SK-N-SH (cell line): ENCODE data around the gene TRPM7. TPM values are rescaled to one million over a fixed set of nuclear protein-coding genes. Genes with fewer than 3 reads are reported as not detected.

Experiments used
- CTCF ChIA-PET: fragments of 300-600, 350-600 bp; formaldehyde crosslinking; extraction: SDS; loops from one replicate; lab custom pipeline; 2021; lab: Yijun Ruan, JAX
- POLR2A ChIA-PET: fragments of 350-600 bp; sonication (Branson Sonifier 250); formaldehyde crosslinking; extraction: SDS; loops from one replicate; lab custom pipeline; 2020; ENCODE audit warnings: antibody characterized with exemption, inconsistent platforms; lab: Yijun Ruan, JAX
- DNase-seq: peaks from one replicate; pipeline ENCODE4 v3.0.0; 2012
- H2AFZ ChIP-seq: fragments of 200-600 bp; sonication (generic); 2 replicates; pipeline ENCODE4 v1.8.1; 2016; ENCODE audit warnings: antibody characterized with exemption, mild to moderate bottlenecking, low read depth
- H3F3A ChIP-seq: fragments of 200-600 bp; sonication (generic); replicated peaks from 2 replicates; pipeline ENCODE3; 2016; ENCODE audit warnings: antibody characterized with exemption, mild to moderate bottlenecking; ENCODE audit not compliant: insufficient read depth
- H3K27ac ChIP-seq, 2 experiments: fragments of 200-500 bp in 1 of 2; fragments of 200-600 bp in 1 of 2; sonication (Bioruptor generic) in 1 of 2; sonication (generic), shearing (Covaris generic) in 1 of 2; 2 replicates each; pipeline versions ENCODE4 v1.5.1 to v1.6.1; 2014 to 2016; ENCODE audit warnings: low read depth in 2 of 2, inconsistent platforms in 1 of 2, low read length in 1 of 2, mild to moderate bottlenecking in 1 of 2, mixed read lengths in 1 of 2
- H3K27me3 ChIP-seq: fragments of 200-600 bp; sonication (generic), shearing (Covaris generic); 2 replicates; pipeline ENCODE4 v1.6.1; 2016; ENCODE audit warnings: mixed run types; ENCODE audit not compliant: insufficient read depth
- H3K36me3 ChIP-seq, 2 experiments: fragments of 200-500 bp in 1 of 2; fragments of 200-600 bp in 1 of 2; sonication (Bioruptor generic) in 1 of 2; sonication (generic) in 1 of 2; replicated peaks in 1 of 2; 2 replicates each; pipeline versions ENCODE3 to v1.5.1; 2014 to 2016; ENCODE audit warnings: low read length in 1 of 2, mild to moderate bottlenecking in 1 of 2; ENCODE audit not compliant: insufficient read depth in 2 of 2, control insufficient read depth in 1 of 2
- H3K4me1 ChIP-seq, 2 experiments: fragments of 200-500 bp in 1 of 2; fragments of 200-600 bp in 1 of 2; sonication (Bioruptor generic) in 1 of 2; sonication (generic), shearing (Covaris generic) in 1 of 2; 2 replicates each; pipeline versions ENCODE4 v1.5.1 to v1.6.1; 2014 to 2016; ENCODE audit warnings: low read depth in 1 of 2, low read length in 1 of 2, mixed run types in 1 of 2; ENCODE audit not compliant: insufficient read depth in 2 of 2, control insufficient read depth in 1 of 2
- H3K4me2 ChIP-seq: fragments of 200-600 bp; sonication (generic), shearing (Covaris generic); 2 replicates; pipeline ENCODE4 v1.6.1; 2017; ENCODE audit warnings: mixed run types
- H3K4me3 ChIP-seq, 2 experiments: fragments of 200-500 bp in 1 of 2; fragments of 200-600 bp in 1 of 2; sonication (Bioruptor generic) in 1 of 2; sonication (generic), shearing (Covaris generic) in 1 of 2; 2 replicates each; pipeline versions ENCODE4 v1.5.1 to v1.8.1; 2014 to 2016; ENCODE audit warnings: low read depth in 2 of 2, inconsistent platforms in 1 of 2, low read length in 1 of 2, mild to moderate bottlenecking in 1 of 2, mixed read lengths in 1 of 2, moderate library complexity in 1 of 2
- H3K79me2 ChIP-seq: fragments of 200-600 bp; sonication (generic); 2 replicates; pipeline ENCODE4 v1.8.1; 2017; ENCODE audit warnings: mild to moderate bottlenecking; ENCODE audit not compliant: insufficient read depth
- H3K9ac ChIP-seq: fragments of 200-600 bp; sonication (generic); 2 replicates; pipeline ENCODE4 v1.6.1; 2017; ENCODE audit warnings: mixed run types
- H3K9me2 ChIP-seq: fragments of 200-600 bp; sonication (generic); 2 replicates; pipeline ENCODE4 v1.6.1; 2017; ENCODE audit warnings: mixed run types
- H3K9me3 ChIP-seq: fragments of 200-600 bp; sonication (generic); 2 replicates; pipeline ENCODE4 v1.6.1; 2017; ENCODE audit warnings: mixed run types, mild to moderate bottlenecking, moderate library complexity
- H4K20me1 ChIP-seq: fragments of 200-600 bp; sonication (generic); 2 replicates; pipeline ENCODE4 v1.6.1; 2017; ENCODE audit warnings: mild to moderate bottlenecking, mixed run types; ENCODE audit not compliant: insufficient read depth
- FOXJ3 ChIP-seq: sonication (generic); formaldehyde crosslinking; IDR thresholded peaks from 2 replicates; pipeline ENCODE4 v1.5.1; 2020; ENCODE audit warnings: mild to moderate bottlenecking, missing genetic modification reagents
- GABPA ChIP-seq: IDR thresholded peaks from 2 replicates; pipeline ENCODE4 v1.4.0; 2012; ENCODE audit warnings: low read depth, mild to moderate bottlenecking
- RAD21 ChIP-seq: IDR thresholded peaks from 2 replicates; pipeline ENCODE4 v1.6.1; 2012; ENCODE audit warnings: mild to moderate bottlenecking, low read length
- polyA plus RNA-seq, 3 experiments: library from polyadenylated mRNA; depleted of rRNA; stranded (reverse); fragments of >200 nt; gene quantifications; 2 replicates each; pipeline ENCODE4 v1.2.3, GENCODE V29; 2012
- small RNA-seq, 7 experiments: library from RNA; depleted of rRNA; stranded (forward); fragments of <200 nt; gene quantifications; one replicate each; pipeline ENCODE3, GENCODE V24; 2012

TRPM7 gene
- polyA plus RNA-seq, 1 of the 3 experiments (the other 2 are of a cell fraction), result 5.1 TPM

DNA sequence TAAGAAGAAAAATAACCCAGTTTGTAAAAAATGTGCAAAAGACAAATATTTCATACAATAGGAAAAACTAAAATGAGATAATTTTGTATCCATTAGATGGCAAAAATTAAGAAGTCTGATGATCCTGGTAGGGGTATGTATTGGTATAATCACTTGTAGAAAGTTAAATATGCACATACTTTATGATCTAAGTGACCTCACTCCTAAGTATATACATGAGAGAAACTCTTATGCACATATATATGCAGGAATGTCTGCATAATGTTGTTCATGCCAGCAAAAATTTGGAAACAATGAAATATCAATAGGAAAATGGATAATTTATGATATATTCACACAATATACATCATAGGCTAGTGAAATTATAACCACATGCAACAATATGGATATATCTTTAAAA is 173.6 kb downstream of the TRPM7 start:
- no peaks in the 10 kb centered on the region for H3K27me3 ChIP-seq
- no peak overlapping the region for H3K9ac ChIP-seq
- H3K79me2 ChIP-seq, result no peaks in the 10 kb centered on the region
- H3K4me2 ChIP-seq, result no peak overlapping the region
- no peaks in the 10 kb centered on the region for H4K20me1 ChIP-seq
- DNase-seq, result no peak
- no peak overlapping the region for H3K4me3 ChIP-seq
- no peak overlapping the region for H3K27ac ChIP-seq
- H3K9me3 ChIP-seq, result no peaks in the 10 kb centered on the region
- H2AFZ ChIP-seq, result no peak overlapping the region
- H3K36me3 ChIP-seq, result no peaks in the 10 kb centered on the region
- POLR2A ChIA-PET, result no interaction called here
- no peaks in the 10 kb centered on the region for H3F3A ChIP-seq
- TF ChIP-seq FOXJ3 (no peak), RAD21 (no peak), GABPA (no peak)
- H3K9me2 ChIP-seq, result no peaks in the 10 kb centered on the region
- H3K4me1 ChIP-seq, result no peaks in the 10 kb centered on the region
- CTCF ChIA-PET, result no interaction called here

Small RNA genes within 50 kb of the gene (small RNA-seq; reads per million reads assigned to genes)
- 0 reads per million in 7 experiments for gene RN7SL354P

Other genes with a start within 250 kb of the TRPM7 start
- gene USP50, start 140.1 kb downstream of the TRPM7 start, polyA plus RNA-seq (2012; rRNA removed), result not detected in 2 replicates
- 21.6 and 29.3 TPM in 2 replicates for gene SPPL2A, start 78.9 kb upstream of the TRPM7 start, polyA plus RNA-seq (2012; rRNA removed)
- gene AP4E1, start 221.9 kb upstream of the TRPM7 start, polyA plus RNA-seq (2012; rRNA removed), result 1.6 and 2.0 TPM in 2 replicates